Neutrophil (primary cell): ENCODE measurements around the gene DNTT.

Experiments used
- H3K27ac ChIP-seq: fragments of 200-600 bp; sonication (generic); 2 replicates; pipeline ENCODE4 v1.5.1; 2016; ENCODE audit warnings: mild to moderate bottlenecking, moderate library complexity
- H3K27me3 ChIP-seq: fragments of 200-600 bp; sonication (generic); 2 replicates; pipeline ENCODE4 v1.6.0; 2016; ENCODE audit warnings: mild to moderate bottlenecking
- H3K36me3 ChIP-seq: fragments of 200-600 bp; sonication (generic); 2 replicates; pipeline ENCODE4 v1.5.1; 2017
- H3K4me1 ChIP-seq, 2 experiments: fragments of 200-600 bp in 1 of 2; sonication (generic) in 1 of 2; 1 replicate in 1 of 2; 2 replicates in 1 of 2; pipeline versions ENCODE4 v1.5.1 to v1.6.1; 2013 to 2016; ENCODE audit warnings: low read depth in 1 of 2, low read length in 1 of 2, mild to moderate bottlenecking in 1 of 2, moderate library complexity in 1 of 2; ENCODE audit not compliant: control insufficient read depth in 1 of 2, insufficient read depth in 1 of 2
- H3K4me3 ChIP-seq, 2 experiments: fragments of 200-600 bp in 1 of 2; sonication (generic) in 1 of 2; 1 replicate in 1 of 2; 2 replicates in 1 of 2; pipeline ENCODE4 v1.5.1; 2013 to 2016; ENCODE audit warnings: low read depth in 1 of 2, low read length in 1 of 2, mild to moderate bottlenecking in 1 of 2, moderate library complexity in 1 of 2
- H3K9me3 ChIP-seq: fragments of 200-600 bp; sonication (generic); 2 replicates; pipeline ENCODE4 v1.5.1; 2016
- CTCF ChIP-seq: fragments of 200-600 bp; sonication (generic); IDR thresholded peaks from 2 replicates; pipeline ENCODE4 v1.5.1; 2016; ENCODE audit warnings: antibody characterized with exemption

DNTT gene

GRCh38 chr10:96358851-96359540 lies 54.8 kb downstream of the DNTT start, which contains the start of gene OPALIN:
TSS of gene OPALIN (minus strand) at chr10:96359002. CDS start at chr10:96358896, 106 bp downstream.
- Histone ChIP-seq H3K4me1 (no peaks in the 10 kb centered on the region), H3K4me3 (no peak within 1 kb of the TSS), H3K36me3 (no peaks in the 10 kb centered on the region), H3K27ac (no peak within 1 kb of the TSS), H3K27me3 (peaks cover 9% of the 10 kb centered on the region), H3K9me3 (no peaks in the 10 kb centered on the region)
- no peak for TF ChIP-seq CTCF

GRCh38 chr10:96359616-96360015 lies 55.4 kb downstream of the DNTT start:
- Histone ChIP-seq H3K27me3 (peaks cover 9% of the 10 kb centered on the region), H3K4me1 (no peaks in the 10 kb centered on the region), H3K4me3 (no peak overlapping the region), H3K9me3 (no peaks in the 10 kb centered on the region), H3K27ac (no peak overlapping the region), H3K36me3 (no peaks in the 10 kb centered on the region)
- no peak for TF ChIP-seq CTCF

- H3K27ac ChIP-seq = no peak overlapping the region
- no peaks in the 10 kb centered on the region for H3K9me3 ChIP-seq
- H3K36me3 ChIP-seq = no peaks in the 10 kb centered on the region
- no peaks in the 10 kb centered on the region for H3K4me1 ChIP-seq
- TF ChIP-seq CTCF = no peak
- H3K4me3 ChIP-seq = no peak overlapping the region
- H3K27me3 ChIP-seq = peaks cover 9% of the 10 kb centered on the region
These were observed 56.1 kb downstream of the DNTT start for GRCh38 chr10:96360331-96360730.

- Histone ChIP-seq H3K4me1 (no peaks in the 10 kb centered on the region), H3K36me3 (no peaks in the 10 kb centered on the region), H3K27ac (no peak overlapping the region), H3K27me3 (peaks cover 8% of the 10 kb centered on the region), H3K9me3 (no peaks in the 10 kb centered on the region), H3K4me3 (no peak overlapping the region)
- no peak for TF ChIP-seq CTCF
These were observed 56.5 kb downstream of the DNTT start for GRCh38 chr10:96360766-96361165.

GRCh38 chr10:96365571-96365970 lies 61.3 kb downstream of the DNTT start:
- no peak overlapping the region for H3K27ac ChIP-seq
- H3K4me1 ChIP-seq = no peaks in the 10 kb centered on the region
- no peaks in the 10 kb centered on the region for H3K36me3 ChIP-seq
- no peak overlapping the region for H3K4me3 ChIP-seq
- TF ChIP-seq CTCF = no peak
- no peaks in the 10 kb centered on the region for H3K27me3 ChIP-seq
- H3K9me3 ChIP-seq = no peaks in the 10 kb centered on the region
